Adipose tissue (tissue), 3 donors: ENCODE results near the gene SHISA8. TPM values are rescaled to one million over a fixed set of nuclear protein-coding genes. Genes with fewer than 3 reads are reported as not detected.

Experiments used
- H3K27ac ChIP-seq: one replicate; pipeline ENCODE4 v1.5.1; 2013; ENCODE audit warnings: low read depth, low read length
- WGBS, 3 donors: extraction: QIAGEN DNeasy Blood & Tissue Kit; methylation state at CpG; one replicate each; pipeline ENCODE4 v1.1.7; 2013; 5-methylcytosine and 5-hydroxymethylcytosine counted together
- polyA plus RNA-seq, 3 donors: library from polyadenylated mRNA; stranded (reverse); fragments of 200-250 nt; gene quantifications; one replicate each; pipeline ENCODE4 v1.2.3, GENCODE V29; 2013
- donor health status: healthy with polysubstance abuse.
- donor health status: Bipolar disorder and iron deficiency.
- donor health status: healthy.

The SHISA8 gene
- polyA plus RNA-seq, 3 donors, result not detected

DNA sequence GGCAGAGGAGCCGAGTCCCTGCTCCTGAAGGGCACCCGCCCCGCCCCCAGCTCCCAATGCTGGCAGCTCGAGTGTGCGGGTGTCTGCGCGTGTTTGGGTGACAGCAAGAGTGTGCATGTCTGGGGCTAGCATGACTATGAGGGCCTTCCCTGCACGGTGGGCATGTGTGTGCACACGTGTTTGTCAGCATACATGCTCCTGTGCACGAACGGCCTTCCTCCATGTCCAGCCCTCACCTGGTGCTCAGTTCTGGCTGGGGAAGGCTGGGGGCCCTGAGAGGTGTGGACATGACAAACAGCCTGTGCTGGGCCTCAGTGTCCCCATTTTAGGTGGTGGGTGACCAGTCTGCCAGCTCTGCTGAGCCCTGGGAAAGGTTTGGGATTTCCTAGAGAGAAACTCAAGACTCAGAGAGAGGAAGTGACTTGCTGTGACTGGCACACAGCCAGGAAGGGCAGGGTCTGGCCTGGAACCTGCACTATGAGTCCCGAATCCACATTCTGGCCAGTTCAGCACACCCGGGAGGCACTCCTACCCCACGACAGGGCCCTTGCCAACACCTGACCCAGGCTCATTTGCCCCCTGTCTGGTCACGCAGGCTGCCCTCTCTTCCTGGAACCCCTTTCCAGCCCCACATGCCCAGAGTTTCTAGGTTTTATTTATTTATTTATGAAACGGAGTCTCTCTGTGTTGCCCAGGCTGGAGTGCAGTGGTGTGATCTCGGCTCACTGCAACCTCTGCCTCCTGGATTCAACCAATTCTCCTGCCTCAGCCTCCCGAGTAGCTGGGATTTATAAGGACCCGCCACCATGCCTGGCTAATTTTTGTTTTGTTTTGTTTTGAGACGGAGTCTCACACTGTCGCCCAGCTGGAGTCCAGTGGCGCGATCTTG, 3.3 kb upstream of the SHISA8 start:
- H3K27ac ChIP-seq, result no peak overlapping the region
- WGBS, 3 donors, result 54 to 72% (median 61%) methylated on average over 23 of the region's 23 CpGs

DNA sequence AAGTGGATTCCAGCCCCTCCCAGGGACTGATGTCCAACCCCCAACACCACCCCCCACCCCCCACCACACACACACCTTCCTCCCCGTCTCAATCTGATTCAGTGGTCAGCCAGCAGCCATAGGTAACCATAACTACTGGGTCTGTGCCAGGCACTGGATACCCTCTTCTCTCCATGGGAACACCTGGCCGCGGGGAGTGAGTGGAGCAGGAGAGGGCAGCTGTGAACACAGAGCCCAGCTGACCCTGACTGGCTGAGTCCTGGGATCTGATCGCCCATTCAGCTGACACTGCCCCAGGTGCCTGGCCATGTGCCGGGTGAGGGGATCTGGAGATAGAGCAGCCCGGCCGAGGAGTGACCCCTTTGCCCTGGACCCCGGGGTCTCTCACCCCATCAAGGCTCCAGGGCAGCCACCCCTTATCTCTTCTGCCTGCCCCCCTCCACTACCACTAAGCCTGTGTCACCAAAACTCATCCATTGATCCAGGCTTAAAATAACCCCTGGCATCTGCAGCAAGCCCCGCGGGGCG, 2.6 kb upstream of the SHISA8 start:
- 58 to 74% (median 63%) methylated on average over 11 of the region's 11 CpGs for WGBS, 3 donors
- H3K27ac ChIP-seq, result no peak overlapping the region

GRCh38 chr22:41916745-41917358, 2.0 kb upstream of the SHISA8 start:
- no peak overlapping the region for H3K27ac ChIP-seq
- 49 to 60% (median 59%) methylated on average over 10 of the region's 10 CpGs for WGBS, 3 donors

DNA sequence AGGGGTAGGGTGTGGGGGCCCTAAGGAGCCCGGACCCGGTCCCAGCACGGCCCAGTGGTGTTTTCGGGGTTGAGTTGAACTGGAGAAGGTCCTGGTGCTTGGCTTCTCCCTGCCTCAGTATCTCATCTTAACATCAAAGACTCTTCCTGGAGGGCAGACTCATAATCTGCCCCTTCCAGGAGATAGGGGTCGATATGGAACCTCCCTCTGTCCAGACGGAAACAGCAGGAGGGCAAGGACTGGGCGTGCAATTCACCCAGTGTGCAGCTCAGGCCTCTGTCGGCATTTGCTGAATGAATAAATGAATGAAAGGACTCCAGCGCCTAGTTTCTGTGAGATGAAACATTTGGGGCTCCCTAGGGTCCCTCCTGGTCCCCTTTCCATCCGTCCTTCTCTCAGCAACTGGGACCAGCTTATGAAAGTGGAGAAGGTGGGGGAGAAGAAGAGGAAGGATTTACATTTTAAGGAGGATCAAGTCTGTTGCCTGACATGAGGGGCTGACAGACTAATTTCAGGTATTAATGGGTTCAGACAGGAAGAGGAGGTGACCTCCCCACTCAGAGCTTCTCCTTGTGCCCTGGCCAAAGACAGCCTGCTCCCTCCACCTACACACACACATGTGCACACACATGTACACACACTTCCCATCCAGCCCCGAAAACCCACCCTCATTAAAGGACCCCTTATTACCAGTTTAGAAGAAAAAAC, 1.1 kb upstream of the SHISA8 start:
- 41 to 44% (median 42%) methylated on average over 11 of the region's 11 CpGs for WGBS, 3 donors
- H3K27ac ChIP-seq, result no peak overlapping the region

DNA sequence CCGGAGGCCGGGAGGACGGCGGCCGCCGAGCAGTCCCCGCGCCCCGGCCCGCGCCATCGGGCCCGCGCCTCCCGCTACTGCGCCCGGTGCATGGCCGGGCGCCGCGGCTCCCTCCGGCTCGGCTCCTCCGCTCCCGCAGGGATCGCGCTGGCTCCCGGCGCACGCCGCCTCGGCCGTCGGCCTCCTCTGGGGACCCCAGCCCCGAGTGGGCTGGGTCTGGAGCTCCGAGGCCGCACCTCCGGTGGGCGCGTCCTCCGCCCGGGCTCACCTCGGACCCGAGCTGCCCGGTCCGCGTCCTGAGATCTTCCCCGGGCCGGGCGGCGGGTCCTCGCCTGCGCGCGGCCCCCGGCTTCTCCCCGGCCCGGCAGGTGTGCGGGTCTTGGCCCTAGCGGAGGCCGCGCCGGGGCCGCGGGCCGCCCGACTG, 251 bp downstream of the SHISA8 start:
- H3K27ac ChIP-seq, result no peak overlapping the region
- 1% methylated on average over 34 to 67 of the region's 67 CpGs for WGBS, 3 donors

- no peak overlapping the region for H3K27ac ChIP-seq
- WGBS, 3 donors, result 2 to 6% (median 2%) methylated on average over 57 to 79 of the region's 79 CpGs
Observed at GRCh38 chr22:41913842-41914534, 886 bp downstream of the SHISA8 start.

GRCh38 chr22:41913040-41913719, 1.7 kb downstream of the SHISA8 start:
- 61 to 79% (median 64%) methylated on average over 11 of the region's 11 CpGs for WGBS, 3 donors
- H3K27ac ChIP-seq, result no peak overlapping the region

- WGBS, 3 donors, result 81 to 84% (median 81%) methylated on average over 8 to 9 of the region's 9 CpGs
- H3K27ac ChIP-seq, result no peak overlapping the region
Observed at GRCh38 chr22:41912338-41913039, 2.4 kb downstream of the SHISA8 start.

- no peak overlapping the region for H3K27ac ChIP-seq
- 8 to 10% (median 9%) methylated on average over 32 to 37 of the region's 37 CpGs for WGBS, 3 donors
Observed at GRCh38 chr22:41911001-41911611, 3.8 kb downstream of the SHISA8 start.

GRCh38 chr22:41910050-41911000, 4.5 kb downstream of the SHISA8 start:
- WGBS, 3 donors, result 1 to 2% (median 1%) methylated on average over 73 to 112 of the region's 112 CpGs
- no peak overlapping the region for H3K27ac ChIP-seq

DNA sequence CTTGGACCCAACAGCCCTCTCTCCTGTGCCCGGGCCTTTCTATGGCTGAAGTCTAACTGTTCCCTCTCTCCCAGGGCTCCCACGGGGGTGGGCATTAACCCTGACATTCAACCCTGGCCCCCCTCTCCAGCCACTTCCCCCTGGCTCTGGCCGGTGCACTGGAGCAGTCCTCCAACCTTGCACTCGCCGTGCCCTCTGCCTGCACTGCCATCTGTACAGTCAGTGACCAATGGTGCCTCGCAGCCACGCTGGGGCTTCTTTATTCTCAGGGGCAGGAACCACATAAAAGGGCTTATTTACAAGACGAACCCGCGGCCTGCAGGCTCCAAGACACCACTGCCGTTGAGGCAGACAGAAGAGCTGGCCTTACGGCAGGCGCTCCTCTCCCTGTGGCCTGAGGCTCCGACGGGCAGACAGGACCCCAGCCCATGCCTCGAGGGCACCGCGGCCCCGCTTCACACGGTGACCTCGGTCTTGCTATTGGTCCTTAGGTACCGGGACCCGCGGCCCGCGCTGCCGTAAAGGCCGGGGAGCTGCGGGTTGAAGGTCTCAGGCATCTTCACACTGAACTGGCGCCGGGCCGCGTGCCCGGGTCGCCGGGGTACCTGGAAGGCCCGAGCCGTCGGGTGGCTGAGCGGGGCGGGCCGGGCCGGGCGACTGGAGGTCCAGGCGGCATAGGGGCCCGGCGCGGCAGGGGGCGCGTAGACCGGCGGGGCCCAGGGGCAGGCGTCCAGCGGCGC, 5.4 kb downstream of the SHISA8 start:
- no peak overlapping the region for H3K27ac ChIP-seq
- 23 to 32% (median 25%) methylated on average over 50 to 55 of the region's 55 CpGs for WGBS, 3 donors

DNA sequence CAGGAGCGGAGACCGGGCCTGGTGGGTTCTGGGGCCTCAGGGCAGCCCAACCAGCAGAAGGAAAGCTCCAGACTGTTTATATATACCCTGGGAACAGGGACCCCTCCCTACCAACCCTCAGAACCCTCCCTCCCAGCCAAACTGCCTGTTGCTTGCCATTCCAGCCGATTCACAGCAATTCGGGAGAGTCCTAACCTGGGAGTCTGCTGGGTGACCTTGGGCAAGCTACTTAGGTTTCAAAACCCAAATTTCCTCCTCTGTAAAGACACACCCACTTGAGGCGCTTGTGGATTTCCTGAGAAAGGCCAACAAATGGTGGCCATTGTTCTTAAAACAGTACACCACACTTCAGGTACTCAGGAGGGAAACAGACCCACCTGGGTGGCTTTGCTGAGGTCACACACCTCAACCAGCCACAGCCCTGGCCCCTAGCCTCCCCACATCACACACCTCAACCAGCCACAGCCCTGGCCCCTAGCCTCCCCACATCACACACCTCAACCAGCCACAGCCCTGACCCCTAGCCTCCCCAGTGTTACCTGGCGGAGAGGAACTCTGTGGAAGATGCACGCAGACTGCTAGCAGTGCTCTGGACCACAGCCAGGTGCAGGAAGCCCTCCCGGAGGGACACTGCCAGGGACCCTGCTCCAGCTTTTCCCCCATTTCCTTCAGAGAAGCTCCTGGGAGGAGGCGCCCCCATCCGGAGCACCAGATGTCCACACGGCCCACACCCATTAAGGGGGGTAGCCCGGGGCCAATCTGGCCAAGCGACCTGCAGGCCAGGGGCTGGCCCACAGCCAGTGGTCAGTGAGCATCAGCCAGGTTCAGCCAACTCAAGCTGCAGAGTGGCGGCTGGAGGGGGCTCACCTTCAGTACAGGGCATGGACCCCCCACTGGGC, 6.2 kb downstream of the SHISA8 start:
- no peak overlapping the region for H3K27ac ChIP-seq
- 62 to 71% (median 62%) methylated on average over 14 of the region's 14 CpGs for WGBS, 3 donors

GRCh38 chr22:41907436-41908401, 7.2 kb downstream of the SHISA8 start:
- H3K27ac ChIP-seq, result no peak overlapping the region
- 80 to 88% (median 84%) methylated on average over 10 of the region's 10 CpGs for WGBS, 3 donors
